Stimulated activated naive CD4-positive, alpha-beta T cell (primary cell): ENCODE measurements around the gene RPL35A.
"Not testable (repeated sequence)": the region's sequence is repeated elsewhere in the genome, so short reads cannot be mapped to it uniquely, and the experiment has no call there.

Experiments
- DNase-seq, 6 experiments: peaks; one replicate each; lab custom pipeline; 2025; lab: John Stamatoyannopoulos, UW

Gene RPL35A

DNA sequence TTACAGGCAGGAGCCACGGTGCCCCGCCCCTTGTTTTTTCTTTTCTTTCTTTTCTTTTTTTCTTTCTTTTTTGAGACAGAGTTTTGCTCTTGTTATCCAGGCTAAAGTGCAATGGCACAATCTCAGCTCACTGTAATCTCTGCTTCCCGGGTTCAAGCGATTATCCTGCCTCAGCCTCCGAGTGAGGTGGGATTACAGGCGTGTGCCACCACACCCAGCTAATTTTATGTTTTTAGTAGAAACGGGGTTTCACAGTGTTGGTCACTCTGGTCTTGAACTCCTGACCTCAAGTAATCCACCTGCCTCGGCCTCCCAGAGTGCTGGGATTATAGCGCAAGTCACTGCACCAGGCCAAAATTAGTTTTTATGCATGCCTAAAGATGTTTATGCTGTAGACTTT is 2.5 kb downstream of the RPL35A start:
- no peak for DNase-seq

DNA sequence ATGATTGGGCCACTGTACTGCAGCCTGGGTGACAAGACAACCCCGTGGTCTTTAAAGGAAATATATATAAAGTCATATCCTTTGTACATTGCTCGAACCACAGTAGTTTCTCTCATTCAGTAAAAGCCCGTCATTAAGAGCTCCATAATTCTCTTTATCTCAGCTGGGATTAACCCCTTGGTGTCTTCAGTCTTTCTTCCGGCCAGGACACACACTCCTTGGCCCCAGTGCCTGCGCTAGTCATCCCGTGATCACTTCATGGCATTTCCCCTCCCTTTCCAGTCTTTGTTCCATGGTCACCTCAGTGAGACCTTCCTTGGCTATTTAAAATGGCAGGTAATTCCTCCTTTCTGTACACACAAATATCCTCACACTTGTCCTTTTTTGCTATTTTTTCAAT is 3.3 kb downstream of the RPL35A start:
- no peak for DNase-seq

DNA sequence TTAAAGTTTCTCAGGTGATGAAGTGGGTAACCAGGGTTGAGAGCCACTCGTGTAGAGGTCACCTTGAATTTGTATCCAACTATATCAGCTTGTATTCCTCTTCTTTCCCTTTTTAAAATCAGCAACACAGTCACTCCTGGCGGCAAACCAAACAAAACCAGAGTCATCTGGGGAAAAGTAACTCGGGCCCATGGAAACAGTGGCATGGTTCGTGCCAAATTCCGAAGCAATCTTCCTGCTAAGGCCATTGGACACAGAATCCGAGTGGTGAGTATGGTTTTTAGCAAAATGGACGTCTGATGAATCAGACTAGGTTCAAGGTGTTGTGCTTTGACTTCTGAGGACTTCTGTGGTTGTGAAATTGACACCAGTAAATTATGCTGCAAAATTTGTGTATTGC is 3.9 kb downstream of the RPL35A start:
- DNase-seq = no peak

DNA sequence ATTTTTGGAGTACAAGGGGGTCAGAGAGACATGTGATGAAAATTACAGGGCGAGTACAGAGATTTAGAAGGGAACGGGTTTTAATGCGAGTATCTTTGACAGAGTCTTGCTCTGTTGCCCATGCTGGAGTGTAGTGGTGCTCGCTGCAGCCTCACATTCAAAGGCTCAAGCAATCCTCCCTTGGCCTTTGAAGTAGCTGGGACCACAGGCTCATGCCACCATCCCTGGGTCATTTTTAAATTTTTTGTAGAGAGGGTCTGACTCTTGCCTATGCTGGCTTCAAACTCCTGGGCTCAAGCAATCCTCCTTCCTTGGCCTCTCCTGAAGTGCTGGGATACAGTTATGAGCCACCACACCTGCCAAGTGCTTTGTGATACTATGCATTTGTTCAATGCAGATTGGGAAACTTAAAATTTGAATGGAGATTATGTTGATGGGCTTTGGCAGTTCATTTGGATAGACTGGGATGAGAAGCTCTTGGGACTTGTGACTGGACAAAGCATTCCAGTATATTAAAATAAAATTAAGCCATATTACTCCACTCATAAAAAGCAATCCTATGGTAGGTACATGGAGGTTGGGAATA is 6.0 kb downstream of the RPL35A start:
- DNase-seq = no peak

DNA sequence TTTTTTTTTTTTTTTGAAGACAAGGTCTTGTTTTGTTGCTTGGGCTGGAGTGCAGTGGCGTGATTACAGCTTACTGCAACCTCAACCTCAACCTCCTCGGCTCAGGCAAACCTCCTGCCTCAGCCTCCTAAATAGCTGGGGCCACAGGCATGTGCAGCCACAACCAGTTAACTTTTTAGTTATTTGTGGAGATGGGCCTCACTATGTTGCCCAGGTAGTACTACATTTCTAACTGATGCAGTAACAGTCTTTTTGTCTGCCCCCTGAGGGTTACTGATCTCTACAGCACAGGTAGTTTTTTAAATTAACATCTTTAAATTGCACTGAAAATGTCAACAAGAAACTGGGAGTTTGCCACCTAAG is 6.6 kb downstream of the RPL35A start:
- no peak for DNase-seq

DNA sequence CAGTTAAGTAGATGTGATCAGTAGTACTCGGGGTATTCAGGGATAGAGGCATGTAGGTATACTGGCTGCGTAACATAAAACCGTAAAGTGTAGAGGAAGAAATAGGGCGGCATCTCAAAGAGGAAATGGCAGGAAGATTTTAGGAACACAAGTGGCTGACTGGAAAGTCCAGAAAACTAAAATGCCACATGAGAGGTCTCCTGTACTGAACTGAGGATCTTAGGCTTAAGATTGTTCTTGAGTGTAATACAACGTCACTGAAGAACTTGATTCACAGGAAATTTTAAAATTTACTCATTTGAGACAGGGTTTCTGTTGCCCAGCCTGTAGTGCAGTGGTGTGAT is 7.8 kb downstream of the RPL35A start:
- no peak for DNase-seq

DNA sequence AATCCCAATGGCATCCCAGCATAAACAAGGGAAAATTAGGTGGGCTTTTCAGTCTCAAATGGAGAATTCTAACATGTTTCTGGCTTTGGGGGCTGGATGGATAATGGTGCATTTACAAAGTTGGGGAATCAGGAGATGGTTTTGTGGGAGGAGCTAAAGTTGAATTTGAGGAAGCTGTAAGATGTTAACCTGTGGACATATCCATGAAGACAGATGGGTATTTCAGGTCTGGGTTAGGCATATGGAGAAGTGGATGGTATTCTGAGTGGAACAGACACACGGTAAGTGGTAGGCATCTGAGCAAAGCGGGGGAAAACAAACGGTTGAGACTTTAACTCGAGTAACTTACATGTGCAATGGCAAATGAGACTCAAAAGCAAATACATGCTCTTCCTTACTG is 8.4 kb downstream of the RPL35A start:
- DNase-seq = no peak

DNA sequence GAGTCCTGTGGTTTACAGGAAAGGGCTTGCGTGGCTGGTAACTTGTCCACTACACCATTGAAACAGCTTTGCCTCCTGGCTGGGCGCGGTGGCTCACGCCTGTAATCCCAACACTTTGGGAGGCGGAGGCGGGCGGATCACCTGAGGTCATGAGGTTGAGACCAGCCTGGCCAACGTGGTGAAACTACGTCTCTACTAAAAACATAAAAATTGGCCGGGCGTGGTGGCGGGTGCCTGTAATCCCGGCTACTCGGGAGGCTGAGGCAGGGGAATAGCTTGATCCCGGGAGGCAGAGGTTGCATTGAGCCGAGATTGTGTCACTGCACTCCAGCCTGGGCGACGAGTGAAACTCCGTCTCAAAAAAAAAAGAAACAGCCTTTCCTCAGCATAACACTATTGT is 8.9 kb downstream of the RPL35A start:
- not testable (repeated sequence) for DNase-seq

DNA sequence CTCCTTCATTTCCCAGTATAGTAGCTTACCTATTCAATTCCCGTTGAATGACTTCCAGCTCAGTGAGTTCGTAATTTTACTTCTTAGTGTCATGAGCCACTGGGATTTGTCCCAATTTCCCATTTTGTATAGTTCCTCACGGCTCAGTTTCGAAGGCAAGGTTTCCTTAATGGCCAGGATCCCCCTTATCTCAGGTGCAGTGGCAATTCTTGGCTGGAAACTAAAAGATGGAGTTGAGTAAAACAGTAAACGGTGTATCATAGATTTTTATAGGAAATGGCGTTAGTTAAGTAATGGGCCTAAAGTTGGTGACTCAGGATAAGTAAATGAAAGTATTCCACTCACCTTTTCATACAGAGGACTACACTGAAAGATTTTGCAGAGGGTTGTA is 9.5 kb downstream of the RPL35A start:
- no peak for DNase-seq

DNA sequence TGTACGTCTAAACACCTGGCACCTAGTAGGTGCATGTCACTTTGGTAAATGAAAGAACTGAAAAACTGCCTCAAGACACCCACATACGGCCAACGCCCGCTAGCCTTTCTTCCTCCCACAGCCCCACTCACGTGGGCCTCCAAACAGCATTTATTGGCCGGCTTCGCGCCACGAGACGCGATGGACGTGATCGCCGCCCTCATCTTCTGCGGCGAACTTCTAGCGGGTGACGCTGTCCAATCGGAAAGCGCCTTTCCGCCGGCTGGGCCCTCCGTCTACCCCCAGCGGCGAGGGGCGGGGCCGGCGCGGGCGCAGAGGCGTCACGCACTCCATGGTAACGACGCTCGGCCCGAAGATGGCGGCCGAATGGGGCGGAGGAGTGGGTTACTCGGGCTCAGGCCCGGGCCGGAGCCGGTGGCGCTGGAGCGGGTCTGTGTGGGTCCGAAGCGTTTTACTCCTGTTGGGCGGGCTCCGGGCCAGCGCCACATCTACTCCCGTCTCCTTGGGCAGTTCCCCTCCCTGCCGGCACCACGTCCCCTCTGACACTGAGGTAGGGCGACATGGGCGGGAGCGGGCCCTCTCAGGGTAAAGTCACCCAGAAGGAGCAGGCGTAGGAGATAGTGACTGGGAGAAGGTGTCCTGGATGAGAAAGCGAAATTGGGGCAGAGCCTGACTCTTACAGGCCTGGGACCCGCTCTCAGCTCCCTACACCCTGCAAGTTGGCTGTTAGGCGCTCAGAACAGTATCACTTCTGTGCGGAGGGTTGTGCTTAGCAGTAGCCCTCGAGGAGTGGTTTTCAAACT is 10.1 kb downstream of the RPL35A start, which contains the start of gene LMLN:
TSS of gene LMLN (plus strand) at position 327 of the 803 bp plus-strand sequence. CDS start at position 356, 29 bp downstream.
- DNase-seq = peak; percentile 90 to 94 (median 92)

DNA sequence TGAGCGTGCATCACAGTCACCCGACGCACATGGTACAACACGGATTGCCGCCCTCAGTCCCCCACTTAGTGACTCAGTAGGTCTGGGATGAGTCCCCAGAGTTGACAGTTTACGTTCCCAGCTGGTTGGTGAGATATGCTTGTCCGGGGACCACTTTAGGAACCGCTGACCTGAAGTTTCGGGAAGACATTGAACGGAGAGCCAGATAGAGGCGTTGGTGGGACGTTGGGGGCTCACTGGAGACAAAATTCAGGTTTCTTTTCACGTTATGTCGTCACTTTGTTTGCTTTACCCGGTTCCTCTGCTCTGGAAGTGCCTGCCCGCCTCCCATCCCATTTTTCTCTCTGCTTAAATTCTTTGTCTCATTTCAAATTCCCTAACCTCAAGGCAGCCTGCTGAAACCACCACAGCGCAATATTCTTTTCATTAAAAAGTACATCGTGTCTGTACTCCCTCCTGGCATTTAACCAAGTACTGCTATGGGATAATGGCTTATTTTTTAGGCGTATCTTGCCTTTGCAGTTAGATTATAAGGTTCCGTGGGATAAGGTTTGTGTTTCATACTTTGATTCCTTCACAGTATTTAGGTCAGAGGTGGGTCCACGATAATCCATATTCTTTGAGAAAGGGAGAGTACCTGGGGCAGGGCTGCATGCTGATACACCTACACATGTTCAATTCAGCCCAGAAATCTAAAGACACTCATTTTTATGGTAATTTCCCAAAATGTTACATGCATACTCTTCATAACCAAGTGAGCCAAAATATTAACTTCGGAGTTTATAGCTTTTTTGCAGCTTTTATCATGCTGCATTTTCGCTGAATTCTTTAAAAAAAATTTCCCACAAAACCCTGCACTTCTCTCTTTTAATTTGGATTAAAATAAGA is 10.9 kb downstream of the RPL35A start:
- DNase-seq = no peak

DNA sequence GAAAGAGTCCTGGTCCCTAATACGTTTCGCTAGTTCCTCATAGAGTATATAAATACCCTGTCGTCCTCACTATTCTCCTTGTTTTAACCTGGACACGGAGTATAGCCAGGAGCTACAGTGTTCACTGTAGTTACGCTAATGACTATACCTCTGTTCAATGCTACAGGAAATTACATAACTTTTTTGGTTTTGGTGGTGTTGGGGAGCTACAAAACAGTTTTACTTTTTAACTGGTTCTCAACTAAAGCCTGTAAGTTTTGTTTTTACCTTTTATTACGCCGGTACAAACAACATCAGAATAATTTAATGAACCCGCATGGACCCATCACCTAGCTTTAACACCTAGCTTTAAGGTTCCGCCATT is 11.6 kb downstream of the RPL35A start:
- peak in 3 of 6 experiments; percentile 23 to 32 (median 26) for DNase-seq

DNA sequence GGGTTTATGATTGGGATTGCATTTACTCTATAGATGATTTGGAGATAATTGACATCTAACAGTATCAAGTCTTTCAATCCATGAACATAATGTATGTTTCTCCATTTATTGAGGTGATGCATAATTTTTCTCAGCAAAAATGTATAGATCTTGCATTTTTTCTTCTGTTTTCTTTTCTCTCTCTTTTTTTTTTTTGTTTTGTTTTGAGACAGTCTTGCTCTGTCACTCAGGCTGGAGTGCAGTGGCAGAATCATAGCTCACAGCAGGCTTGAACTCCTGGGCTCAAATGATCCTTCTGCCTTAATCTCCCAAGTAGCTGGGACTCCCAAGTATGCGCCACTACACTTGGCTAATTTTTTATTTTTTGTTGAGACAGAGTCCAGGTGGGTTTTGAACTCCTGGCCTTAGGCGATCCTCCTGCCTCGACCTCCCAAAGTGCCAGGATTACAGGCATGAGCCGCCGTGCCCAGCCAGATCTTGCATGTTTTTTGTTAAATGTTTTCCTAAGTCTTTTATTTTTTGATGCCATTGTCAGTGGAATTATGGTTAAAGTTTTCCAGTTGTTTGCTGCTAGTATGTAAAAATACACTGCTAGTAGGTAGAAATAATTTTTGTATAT is 13.1 kb downstream of the RPL35A start:
- no peak for DNase-seq

DNA sequence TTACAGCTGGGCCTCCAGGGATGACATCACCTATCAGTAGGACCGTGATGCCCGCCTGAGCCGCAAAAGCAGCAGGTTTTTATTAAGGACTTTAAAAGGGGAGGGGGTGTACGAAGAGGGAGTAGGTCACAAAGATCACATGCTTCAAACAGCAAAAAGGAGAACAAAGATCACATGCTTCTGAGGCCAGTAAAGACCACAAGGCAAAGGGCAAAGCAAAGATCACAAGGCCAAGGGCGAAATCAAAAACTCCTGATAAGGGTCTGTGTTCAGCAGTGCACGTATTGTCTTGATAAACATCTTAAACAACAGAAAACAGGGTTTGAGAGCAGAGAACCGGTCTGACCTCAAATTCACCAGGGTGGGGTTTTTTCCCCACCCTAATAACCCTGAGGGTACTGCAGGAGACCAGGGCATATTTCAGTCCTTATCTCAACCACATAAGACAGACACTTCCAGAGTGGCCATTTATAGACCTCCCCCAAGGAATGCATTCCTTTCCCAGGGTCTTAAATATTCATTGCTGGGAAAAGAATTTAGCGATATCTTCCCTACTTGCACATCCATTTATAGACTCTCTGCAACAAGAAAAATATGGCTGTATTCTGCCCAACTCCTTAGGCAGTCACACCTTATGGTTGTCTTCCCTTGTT is 17.5 kb downstream of the RPL35A start:
- DNase-seq = not testable (repeated sequence)

DNA sequence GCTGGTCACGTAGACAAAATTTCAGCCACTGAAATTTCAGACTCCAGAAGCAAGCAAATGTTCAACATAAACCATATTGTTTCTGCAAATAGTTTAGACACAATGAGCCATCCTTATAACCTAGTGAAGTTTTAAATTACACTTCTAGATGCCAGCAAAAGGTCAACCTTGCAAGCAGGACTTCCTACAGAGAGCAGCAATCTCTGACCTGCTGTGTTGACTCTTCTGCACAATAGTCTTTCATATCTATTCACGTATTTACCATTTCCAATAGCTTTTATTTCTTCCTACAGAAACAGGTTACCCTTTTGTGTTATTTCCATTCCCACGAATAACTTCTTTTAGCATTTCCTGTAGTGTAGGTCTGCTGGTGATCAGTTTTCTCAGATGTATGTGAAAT is 20.6 kb downstream of the RPL35A start:
- DNase-seq = no peak

DNA sequence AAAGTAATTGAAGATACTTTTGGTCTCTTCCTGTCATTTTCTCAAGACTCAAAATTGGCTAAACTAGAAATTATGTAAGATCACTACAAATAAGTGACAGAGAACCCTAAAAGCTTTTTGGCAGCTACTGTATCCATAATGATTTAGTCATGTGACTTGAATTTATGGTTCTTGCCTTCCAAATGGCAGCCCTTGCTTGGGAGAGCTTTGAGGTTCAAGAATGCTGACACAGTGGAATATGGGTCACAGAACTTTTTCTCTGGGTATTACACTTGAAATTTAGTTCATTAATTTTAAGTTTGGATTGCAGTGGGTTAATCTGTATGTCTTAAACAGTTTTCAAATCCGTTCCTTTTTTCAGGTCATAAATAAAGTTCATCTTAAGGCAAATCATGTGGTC is 24.0 kb downstream of the RPL35A start:
- DNase-seq = no peak

DNA sequence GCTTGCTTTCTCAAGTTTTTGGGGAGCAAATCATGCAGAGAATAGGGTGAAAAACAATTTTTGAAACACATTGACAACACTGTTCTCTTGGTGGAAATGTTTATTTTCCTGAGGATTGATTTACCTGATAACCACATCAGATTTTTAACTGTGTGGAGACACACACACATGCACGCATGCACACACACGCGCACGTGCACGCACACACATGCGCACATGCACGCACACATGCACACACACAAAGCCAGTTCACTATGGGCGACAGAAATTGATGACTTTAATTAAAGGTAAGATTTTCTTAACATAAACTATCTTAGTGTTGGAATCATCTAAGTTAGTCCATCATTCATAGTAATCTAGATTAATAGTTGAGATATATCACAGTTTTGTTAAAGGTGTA is 25.3 kb downstream of the RPL35A start:
- no peak for DNase-seq

DNA sequence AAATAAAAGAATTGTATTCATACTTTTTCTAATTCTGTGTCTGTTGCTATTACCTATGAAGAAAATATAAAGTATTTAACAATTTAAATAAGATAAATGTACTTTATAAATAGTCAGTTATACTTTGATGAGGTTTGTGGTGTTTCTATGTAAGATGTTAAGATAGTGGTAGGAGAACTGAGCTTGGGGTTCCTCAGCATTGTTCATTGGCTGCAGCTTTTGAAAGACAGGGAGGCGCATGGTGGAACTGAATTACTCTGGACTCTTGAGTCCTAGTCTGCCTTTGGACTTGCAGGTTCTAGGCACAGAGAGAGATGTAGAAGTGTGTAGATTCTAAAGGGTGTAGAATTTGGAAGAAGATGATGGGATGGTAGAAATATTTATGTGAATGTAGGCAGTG is 33.1 kb downstream of the RPL35A start:
- DNase-seq = no peak

DNA sequence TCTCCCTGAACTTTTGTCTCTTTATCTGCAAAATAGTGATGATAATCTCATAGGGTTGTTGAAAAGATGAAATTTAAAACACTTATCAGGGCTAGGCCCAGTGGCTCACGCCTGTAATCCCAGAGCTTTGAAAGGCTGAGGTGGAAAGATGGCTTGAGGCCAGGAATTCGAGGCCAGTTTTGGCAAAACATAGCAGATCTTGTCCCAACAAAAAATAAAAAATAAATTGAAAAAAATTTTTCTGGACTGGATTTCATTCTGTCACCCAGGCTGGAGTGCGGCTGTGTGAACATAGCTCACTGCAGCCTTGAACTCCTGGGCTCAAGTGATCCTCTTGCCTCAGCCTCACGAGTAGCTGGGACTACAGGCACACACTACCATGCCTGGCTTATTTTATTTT is 39.7 kb downstream of the RPL35A start:
- DNase-seq = no peak

DNA sequence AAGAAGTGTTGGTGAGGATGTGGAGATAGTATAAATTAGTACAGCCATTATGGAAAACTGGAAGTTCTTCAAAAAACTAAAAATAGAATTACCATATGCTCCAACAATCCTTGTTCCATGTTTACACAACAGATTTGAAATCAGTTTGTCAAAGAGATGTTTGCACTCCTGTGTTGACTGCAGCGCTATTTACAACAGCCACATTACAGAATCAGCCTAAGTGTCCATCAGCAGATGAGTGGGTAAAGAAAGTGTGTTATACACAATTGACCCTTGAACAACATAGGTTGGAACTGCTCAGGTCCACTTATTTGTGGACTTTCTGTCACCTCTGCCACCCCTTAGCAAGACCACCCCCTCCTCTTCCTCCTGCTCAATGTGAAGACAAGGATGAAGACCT is 44.7 kb downstream of the RPL35A start:
- no peak for DNase-seq

DNA sequence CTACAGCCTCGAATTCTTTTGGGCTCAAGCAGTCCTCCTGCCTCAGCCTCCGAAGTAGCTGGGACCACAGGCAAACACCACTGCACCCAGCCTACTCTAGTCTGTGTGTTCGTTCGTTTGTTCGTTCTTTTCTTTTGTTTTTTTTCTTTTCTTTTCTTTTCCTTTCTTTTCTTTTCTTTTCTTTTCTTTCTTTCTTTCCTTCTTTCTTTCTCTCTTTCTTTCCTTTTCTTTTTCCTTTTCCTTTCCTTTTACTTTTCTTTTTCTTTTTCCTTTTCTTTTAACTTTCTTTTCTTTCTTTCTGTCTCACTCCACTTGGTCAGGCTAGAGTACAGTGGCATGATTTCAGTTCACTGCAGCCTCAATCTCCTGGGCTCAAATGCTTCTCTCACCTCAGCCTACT is 46.9 kb downstream of the RPL35A start:
- DNase-seq = no peak

DNA sequence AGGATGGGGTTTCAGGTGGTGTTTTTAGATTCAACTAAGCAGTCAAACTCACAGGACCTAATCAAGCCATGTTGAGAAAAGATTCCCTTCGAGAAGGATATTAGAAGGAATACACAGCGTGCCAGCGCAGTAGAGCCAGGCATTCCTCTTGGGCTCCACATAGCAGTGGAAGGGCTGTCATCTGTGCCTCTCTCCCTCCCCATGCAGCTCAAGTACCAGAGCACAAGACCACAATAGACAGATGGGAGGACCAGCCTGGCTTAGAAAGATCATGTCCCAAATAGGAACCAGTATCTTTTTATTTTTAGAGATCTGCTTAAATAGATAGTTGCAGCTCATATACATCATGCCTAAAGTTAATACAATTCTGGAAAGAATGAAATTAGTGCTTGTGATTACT is 47.9 kb downstream of the RPL35A start:
- no peak for DNase-seq
